Mucosa of descending colon (tissue), 3 donors: Measurements from ENCODE around the gene ACTN4. TPM values are rescaled to one million over a fixed set of nuclear protein-coding genes. Genes with fewer than 3 reads are reported as not detected.
A peak's percentile ranks its signal among the peaks of the same experiment; 100 is the strongest.
"Not testable (repeated sequence)": the region's sequence is repeated elsewhere in the genome, so short reads cannot be mapped to it uniquely, and the experiment has no call there.

ENCODE experiments used
- ATAC-seq: fragments of 200-7000 bp; cut with Tn5 transposase; one replicate; pipeline ENCODE4 v1.9.1; 2020; ENCODE audit warnings: mild to moderate bottlenecking, moderate library complexity
- DNase-seq, 3 donors: peaks; one replicate each; pipeline ENCODE4 v3.0.0-alpha.2; 2020
- H3K36me3 ChIP-seq: fragments of 200-600 bp; one replicate; pipeline ENCODE4 v1.8.0; 2021; ENCODE audit warnings: low read depth, mild to moderate bottlenecking
- H3K4me1 ChIP-seq: fragments of 200-600 bp; one replicate; pipeline ENCODE4 v1.8.0; 2021; ENCODE audit warnings: low read depth, mild to moderate bottlenecking
- H3K4me3 ChIP-seq: fragments of 200-600 bp; one replicate; pipeline ENCODE4 v1.8.0; 2021; ENCODE audit warnings: mild to moderate bottlenecking
- H3K9me3 ChIP-seq: fragments of 200-600 bp; one replicate; pipeline ENCODE4 v1.8.0; 2021; ENCODE audit warnings: mild to moderate bottlenecking
- CTCF ChIP-seq: fragments of 200-600 bp; IDR thresholded peaks from one replicate; pipeline ENCODE4 v1.8.0; 2022; ENCODE audit warnings: antibody characterized with exemption, mild to moderate bottlenecking
- intact Hi-C, 2 donors: fragments of 100-400 bp; cut with DNase I in 1 of 2; cut with micrococcal nuclease in 1 of 2; formaldehyde crosslinking; loops; one replicate each; pipeline versions ENCODE4 v1.11.0 to v1.11.1; 2022; cut with DNase I, micrococcal nuclease
- long read RNA-seq, 2 donors: library from polyadenylated mRNA; unstranded; transcript quantifications; one replicate each; pipeline ENCODE4 v2.0.0, GENCODE V29; 2019 to 2021
- total RNA-seq, 3 donors: library from RNA; stranded (reverse); fragmentation: NEBNext Ultra II Directional in 2 of 3; extraction: Animal tissue kit (Norgen Biotek cat#: 25700) in 2 of 3; gene quantifications; one replicate each; pipeline versions ENCODE4 v1.2.1 to v1.2.4, GENCODE V29; 2021 to 2023
- donor health status: DM: no; HTN: no; CAD: no; lungs with moderate emphysema.
- donor health status: DM: no; HTN: no; CAD: no.
- donor health status: DM: no; HTN: yes; CAD: no.

The ACTN4 gene
- total RNA-seq: 1,000 to 10,000 TPM in 2 of 3 donors, 100 to 1,000 TPM in 1; 566 to 1,080 (median 1,014) TPM
- long read RNA-seq, donor 1, full-length matches to known transcripts: 37 of 107 reads
- long read RNA-seq, donor 1, partial matches to known transcripts: 26 of 107 reads
- long read RNA-seq, donor 1, other reads (novel, unspliced or antisense): 44 of 107 reads
- long read RNA-seq, donor 2, full-length matches to known transcripts: 1 of 35 reads
- long read RNA-seq, donor 2, partial matches to known transcripts: 4 of 35 reads
- long read RNA-seq, donor 2, other reads (novel, unspliced or antisense): 30 of 35 reads

GRCh38 chr19:38647368-38647965 is at the start of gene ACTN4:
Gene ACTN4, plus strand, starts transcription at chr19:38647649. Its CDS starts 97 bp downstream, at chr19:38647746.
- DNase-seq (peak; percentile 99 to 100 (median 100)), ATAC-seq (peak; percentile 80)
- no peaks in the 10 kb centered on the region for H3K9me3 ChIP-seq
- TF ChIP-seq CTCF: no peak
- H3K4me1 ChIP-seq: peaks cover 38% of the 10 kb centered on the region
- intact Hi-C loops: no loop called here
- H3K4me3 ChIP-seq: peak within 1 kb of the TSS; percentile 98
- no peaks in the 10 kb centered on the region for H3K36me3 ChIP-seq

GRCh38 chr19:38599722-38600121 is 47.7 kb upstream of the ACTN4 start:
- H3K4me1 ChIP-seq: no peaks in the 10 kb centered on the region
- H3K36me3 ChIP-seq: no peaks in the 10 kb centered on the region
- no peak for DNase-seq
- TF ChIP-seq CTCF: no peak
- H3K9me3 ChIP-seq: no peaks in the 10 kb centered on the region
- intact Hi-C loops: no loop called here
- no peak overlapping the region for H3K4me3 ChIP-seq
- no peak for ATAC-seq

GRCh38 chr19:38602856-38603255 is 44.6 kb upstream of the ACTN4 start:
- ATAC-seq, intact Hi-C loops, H3K4me3 ChIP-seq, H3K36me3 ChIP-seq, H3K4me1 ChIP-seq, DNase-seq, H3K9me3 ChIP-seq: not testable (repeated sequence)

- no peaks in the 10 kb centered on the region for H3K36me3 ChIP-seq
- ATAC-seq (no peak), DNase-seq (no peak)
- H3K4me3 ChIP-seq: no peak overlapping the region
- no peaks in the 10 kb centered on the region for H3K4me1 ChIP-seq
- TF ChIP-seq CTCF: no peak
- intact Hi-C loops: no loop called here
- H3K9me3 ChIP-seq: no peaks in the 10 kb centered on the region
These were observed 41.3 kb upstream of the ACTN4 start for GRCh38 chr19:38606131-38606530.

- Histone ChIP-seq H3K36me3 (no peaks in the 10 kb centered on the region), H3K4me1 (no peaks in the 10 kb centered on the region), H3K9me3 (no peaks in the 10 kb centered on the region), H3K4me3 (no peak overlapping the region)
- TF ChIP-seq CTCF: no peak
- ATAC-seq (no peak), DNase-seq (no peak)
- intact Hi-C loops: no loop called here
These were observed 33.2 kb upstream of the ACTN4 start for GRCh38 chr19:38614289-38614688.

GRCh38 chr19:38615007-38615581 is 32.4 kb upstream of the ACTN4 start:
- intact Hi-C loops: no loop called here

More at GRCh38 chr19:38615007-38615581, 32.4 kb upstream of the ACTN4 start:
- no peak for DNase-seq
- no peaks in the 10 kb centered on the region for H3K9me3 ChIP-seq
- no peak for ATAC-seq
- no peak for TF ChIP-seq CTCF
- no peaks in the 10 kb centered on the region for H3K36me3 ChIP-seq
- H3K4me3 ChIP-seq: no peak overlapping the region
- peaks cover 5% of the 10 kb centered on the region for H3K4me1 ChIP-seq
